CD14-positive monocyte (primary cell): ENCODE measurements around the gene LRTM2. TPM values are rescaled to one million over a fixed set of nuclear protein-coding genes. Genes with fewer than 3 reads are reported as not detected.

Source experiments
- DNase-seq, 3 donors: peaks; one replicate each; pipeline ENCODE4 v3.0.0-alpha.2; 2011 to 2022
- H2AFZ ChIP-seq: 2 replicates; pipeline ENCODE4 v1.6.0; 2012; ENCODE audit warnings: mild to moderate bottlenecking, low read depth, low read length, inconsistent platforms; ENCODE audit not compliant: insufficient read depth, poor library complexity, severe bottlenecking
- H3K27ac ChIP-seq, 2 donors: 1 replicate in 1 of 2; 2 replicates in 1 of 2; pipeline ENCODE4 v1.5.1; 2012 to 2013; ENCODE audit warnings: low read length in 2 of 2, control low read depth in 1 of 2, inconsistent platforms in 1 of 2, low read depth in 1 of 2, mild to moderate bottlenecking in 1 of 2
- H3K27me3 ChIP-seq, 2 donors: one replicate each; pipeline versions ENCODE4 v1.6.0 to v1.6.1; 2011 to 2013; ENCODE audit warnings: low read length in 2 of 2; ENCODE audit not compliant: control insufficient read depth in 2 of 2, insufficient read depth in 2 of 2
- H3K36me3 ChIP-seq, 2 donors: replicated peaks in 1 of 2; 1 replicate in 1 of 2; 2 replicates in 1 of 2; pipeline versions ENCODE4 v1.5.1 to v1.6.1; 2012 to 2013; ENCODE audit warnings: low read length in 2 of 2, control low read depth in 1 of 2, inconsistent platforms in 1 of 2, mild to moderate bottlenecking in 1 of 2; ENCODE audit not compliant: insufficient read depth in 2 of 2, control insufficient read depth in 1 of 2
- H3K4me1 ChIP-seq, 2 donors: 1 replicate in 1 of 2; 2 replicates in 1 of 2; pipeline versions ENCODE4 v1.5.1 to v1.6.1; 2012 to 2013; ENCODE audit warnings: low read length in 2 of 2, control low read depth in 1 of 2, inconsistent platforms in 1 of 2, mild to moderate bottlenecking in 1 of 2, moderate library complexity in 1 of 2; ENCODE audit not compliant: insufficient read depth in 2 of 2, control insufficient read depth in 1 of 2
- H3K4me2 ChIP-seq: replicated peaks from 2 replicates; pipeline ENCODE3; 2012; ENCODE audit warnings: low read length, moderate library complexity, mild to moderate bottlenecking; ENCODE audit not compliant: poor library complexity, severe bottlenecking; ENCODE audit errors: extremely low read depth
- H3K4me3 ChIP-seq, 3 experiments: fragments of 200-600 bp in 1 of 3; sonication (generic) in 1 of 3; replicated peaks in 1 of 3; 1 replicate in 2 of 3; 2 replicates in 1 of 3; pipeline ENCODE4 v1.5.1; 2011 to 2013; ENCODE audit warnings: low read length in 3 of 3, mild to moderate bottlenecking in 3 of 3, control low read depth in 2 of 3, low read depth in 2 of 3, inconsistent platforms in 1 of 3, moderate library complexity in 1 of 3
- H3K79me2 ChIP-seq: 2 replicates; pipeline ENCODE4 v1.6.0; 2012; ENCODE audit warnings: mild to moderate bottlenecking, control low read depth, inconsistent platforms, low read length, moderate library complexity; ENCODE audit not compliant: insufficient read depth
- H3K9ac ChIP-seq: 2 replicates; pipeline ENCODE4 v1.6.0; 2017; ENCODE audit warnings: low read length, mild to moderate bottlenecking; ENCODE audit not compliant: insufficient read depth, poor library complexity, severe bottlenecking
- H3K9me3 ChIP-seq, 2 donors: replicated peaks in 1 of 2; 1 replicate in 1 of 2; 2 replicates in 1 of 2; pipeline versions ENCODE4 v1.5.1 to v1.6.1; 2012 to 2013; ENCODE audit warnings: low read length in 2 of 2, control low read depth in 1 of 2; ENCODE audit not compliant: control insufficient read depth in 1 of 2, insufficient read depth in 1 of 2
- H4K20me1 ChIP-seq: 2 replicates; pipeline ENCODE4 v1.6.0; 2012; ENCODE audit warnings: mild to moderate bottlenecking, low read length, control low read depth, moderate library complexity; ENCODE audit not compliant: insufficient read depth
- H3K27ac Mint-ChIP-seq, 7 donors: one replicate each; pipeline ENCODE4 v1.8.0; 2020; ENCODE audit warnings: mild to moderate bottlenecking in 7 of 7, mixed read lengths in 7 of 7, moderate library complexity in 6 of 7, inconsistent platforms in 2 of 7
- H3K27me3 Mint-ChIP-seq, 3 donors: one replicate each; pipeline ENCODE4 v1.8.0; 2021 to 2022; ENCODE audit warnings: low read depth in 3 of 3, mild to moderate bottlenecking in 3 of 3, mixed read lengths in 3 of 3, moderate library complexity in 3 of 3, inconsistent platforms in 1 of 3
- H3K36me3 Mint-ChIP-seq, 2 donors: one replicate each; pipeline ENCODE4 v1.8.0; 2020; ENCODE audit warnings: mixed read lengths in 2 of 2, inconsistent platforms in 1 of 2, mild to moderate bottlenecking in 1 of 2
- H3K4me1 Mint-ChIP-seq: one replicate; pipeline ENCODE4 v1.8.0; 2020; ENCODE audit warnings: mild to moderate bottlenecking, mixed read lengths
- H3K4me3 Mint-ChIP-seq, 2 donors: one replicate each; pipeline ENCODE4 v1.8.0; 2020; ENCODE audit warnings: mild to moderate bottlenecking in 2 of 2, mixed read lengths in 2 of 2, moderate library complexity in 1 of 2
- H3K9me3 Mint-ChIP-seq, 7 donors: one replicate each; pipeline ENCODE4 v1.8.0; 2020 to 2022; ENCODE audit warnings: mixed read lengths in 7 of 7, mild to moderate bottlenecking in 6 of 7, moderate library complexity in 6 of 7, inconsistent platforms in 2 of 7
- CTCF ChIP-seq: fragments of 200-600 bp; IDR thresholded peaks from one replicate; pipeline ENCODE4 v1.8.0; 2022; ENCODE audit warnings: antibody characterized with exemption, mild to moderate bottlenecking
- WGBS: methylation state at CpG from one replicate; pipeline ENCODE4 v1.1.5; 2013; ENCODE audit warnings: missing lambda C conversion rate; ENCODE audit not compliant: insufficient coverage; 5-methylcytosine and 5-hydroxymethylcytosine counted together
- intact Hi-C, 2 donors: fragments of 100-400 bp; cut with micrococcal nuclease; formaldehyde crosslinking; loops; one replicate each; pipeline versions ENCODE4 v1.15.0 to v1.15.1; 2023
- polyA plus RNA-seq, 3 donors: library from polyadenylated mRNA; depleted of rRNA in 1 of 3; unstranded in 2 of 3; stranded (reverse) in 1 of 3; fragments of 300-500 nt in 2 of 3; fragments of >200 nt in 1 of 3; fragmentation: Illumina TruSeq in 2 of 3; gene quantifications; 1 replicate in 2 of 3; 2 replicates in 1 of 3; pipeline ENCODE4 v1.2.3, GENCODE V29; 2012 to 2021

Gene LRTM2
- polyA plus RNA-seq, 3 donors: not detected

GRCh38 chr12:1776170-1776921, 44.0 kb upstream of the LRTM2 start:
- peaks cover 62 to 73% of the 10 kb centered on the region in 2 donors for H3K36me3 Mint-ChIP-seq
- H2AFZ ChIP-seq: no peak overlapping the region
- H3K4me3 ChIP-seq: no peak overlapping the region
- H3K27ac Mint-ChIP-seq: peak overlapping the region in 2 of 7 donors; percentile 26 to 33
- intact Hi-C loops: no loop called here
- DNase-seq: no peak
- H3K36me3 ChIP-seq: peaks cover 41 to 79% of the 10 kb centered on the region in 2 donors
- no peaks in the 10 kb centered on the region for H3K9me3 Mint-ChIP-seq
- H3K4me3 Mint-ChIP-seq: no peak overlapping the region
- H4K20me1 ChIP-seq: peaks cover 17% of the 10 kb centered on the region
- no peak overlapping the region for H3K4me2 ChIP-seq
- H3K9me3 ChIP-seq: no peaks in the 10 kb centered on the region
- no peak overlapping the region for H3K9ac ChIP-seq
- no peaks in the 10 kb centered on the region for H3K27me3 ChIP-seq
- no peaks in the 10 kb centered on the region for H3K4me1 Mint-ChIP-seq
- H3K79me2 ChIP-seq: no peaks in the 10 kb centered on the region
- H3K27me3 Mint-ChIP-seq: no peaks in the 10 kb centered on the region
- no peak for TF ChIP-seq CTCF
- WGBS: no CpG with 5 or more reads among the region's 4 CpGs
- H3K27ac ChIP-seq: no peak overlapping the region
- H3K4me1 ChIP-seq: no peaks in the 10 kb centered on the region

DNA sequence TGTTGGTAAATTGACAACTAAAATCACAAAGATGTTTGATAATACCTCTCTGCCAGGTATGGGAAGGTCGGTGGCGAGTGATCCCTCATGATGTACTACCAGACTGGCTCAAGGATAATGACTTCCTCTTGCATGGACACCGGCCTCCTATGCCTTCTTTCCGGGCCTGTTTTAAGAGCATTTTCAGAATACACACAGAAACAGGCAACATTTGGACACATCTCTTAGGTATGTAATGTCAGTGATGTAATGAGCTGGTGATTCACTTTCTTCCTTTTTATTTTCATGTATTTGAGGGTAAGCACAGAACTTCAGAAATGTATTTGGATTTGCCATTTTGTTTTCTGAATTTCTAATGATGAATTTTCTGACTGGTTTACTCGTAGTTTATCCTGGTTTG, 42.6 kb upstream of the LRTM2 start:
- Histone ChIP-seq H3K79me2 (no peaks in the 10 kb centered on the region), H3K9me3 (no peaks in the 10 kb centered on the region), H3K4me3 (no peak overlapping the region), H3K4me2 (no peak overlapping the region), H3K36me3 (peaks cover 50 to 89% of the 10 kb centered on the region in 2 donors), H3K9ac (no peak overlapping the region), H2AFZ (no peak overlapping the region), H3K27me3 (no peaks in the 10 kb centered on the region), H4K20me1 (peaks cover 17% of the 10 kb centered on the region), H3K27ac (no peak overlapping the region), H3K4me1 (no peaks in the 10 kb centered on the region)
- no peaks in the 10 kb centered on the region for H3K9me3 Mint-ChIP-seq
- no peak for TF ChIP-seq CTCF
- WGBS: 89% methylated on average over 3 of the region's 5 CpGs
- no peak overlapping the region for H3K27ac Mint-ChIP-seq
- H3K4me1 Mint-ChIP-seq: no peaks in the 10 kb centered on the region
- no peak for DNase-seq
- intact Hi-C loops: no loop called here
- H3K4me3 Mint-ChIP-seq: no peak overlapping the region
- peaks cover 63 to 71% of the 10 kb centered on the region in 2 donors for H3K36me3 Mint-ChIP-seq
- H3K27me3 Mint-ChIP-seq: no peaks in the 10 kb centered on the region
